AML-193 (cell line): ENCODE results near the gene BMX.

Experiments used
- DNase-seq, 2 experiments: peaks; one replicate each; lab custom pipeline; 2025; lab: John Stamatoyannopoulos, UW

Gene BMX

DNA sequence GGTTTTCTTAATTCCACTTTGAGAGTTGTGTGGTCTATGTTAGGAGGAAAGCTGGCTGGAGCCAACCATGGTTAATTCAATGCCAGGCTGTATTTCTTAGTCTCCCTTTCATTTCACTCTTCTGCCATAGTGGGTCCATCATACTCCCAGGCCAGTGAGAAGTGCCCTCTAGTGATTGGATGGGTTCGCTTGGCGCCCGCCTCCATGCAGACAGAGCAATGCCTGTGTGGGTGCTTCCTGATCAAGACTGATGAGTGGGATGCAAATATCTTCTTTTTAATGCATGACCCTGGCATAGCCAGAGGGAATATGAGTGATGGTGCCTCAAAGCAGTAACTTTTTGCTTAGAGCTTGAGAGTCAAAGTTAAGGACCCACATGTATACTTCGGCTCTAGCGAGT lies 6.4 kb downstream of the BMX start:
- DNase-seq = no peak

GRCh38 chrX:15509845-15510244 lies 9.2 kb downstream of the BMX start:
- no peak for DNase-seq

- no peak for DNase-seq
These were observed 11.0 kb downstream of the BMX start for GRCh38 chrX:15511563-15511962.

DNA sequence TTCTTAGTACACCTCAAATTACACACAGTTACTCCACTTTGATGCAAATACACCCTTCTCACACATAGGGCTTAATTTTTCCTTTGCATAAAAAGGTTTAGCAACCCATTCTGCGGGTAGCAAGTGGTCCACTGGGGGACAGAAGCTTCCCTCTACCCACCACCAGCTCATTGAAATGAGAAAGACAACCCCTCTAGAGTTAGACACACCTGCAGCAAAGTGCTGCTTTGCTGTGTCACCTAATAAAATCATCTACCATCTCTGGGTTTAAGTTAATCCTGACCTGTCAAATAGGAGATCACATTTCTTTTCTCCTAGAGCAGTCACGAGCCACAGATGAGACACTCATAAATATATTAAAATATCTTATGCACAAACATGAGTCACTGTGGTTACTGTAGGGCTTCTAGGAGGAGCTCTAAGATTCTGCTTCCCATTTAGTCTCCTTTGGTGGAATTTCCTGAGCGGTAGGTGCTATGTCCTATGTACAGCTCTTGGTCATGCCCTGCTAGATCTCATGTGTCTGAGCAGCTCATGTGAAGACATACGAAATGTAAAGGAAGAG lies 11.9 kb downstream of the BMX start:
- DNase-seq = no peak

- no peak for DNase-seq
These were observed 13.7 kb downstream of the BMX start for GRCh38 chrX:15514279-15514678.

- DNase-seq = no peak
These were observed 15.3 kb downstream of the BMX start for GRCh38 chrX:15515931-15516330.

DNA sequence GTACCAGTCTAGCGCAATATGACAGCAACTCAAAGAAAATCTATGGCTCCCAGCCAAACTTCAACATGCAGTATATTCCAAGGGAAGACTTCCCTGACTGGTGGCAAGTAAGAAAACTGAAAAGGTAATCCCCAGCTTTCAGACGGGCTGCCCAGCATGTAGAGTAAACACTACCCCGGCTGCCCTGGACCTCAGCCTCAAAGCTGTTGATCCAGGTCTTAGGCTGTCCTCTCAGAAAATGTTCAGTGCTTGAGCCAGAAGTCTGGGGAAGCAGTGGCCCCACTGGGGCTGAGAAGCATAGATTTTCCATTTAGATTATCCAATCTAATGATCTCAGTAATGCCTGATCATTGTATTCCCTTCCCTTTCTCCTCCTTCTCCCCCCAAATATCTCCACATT lies 21.9 kb downstream of the BMX start:
- no peak for DNase-seq

- DNase-seq = no peak
These were observed 22.5 kb downstream of the BMX start for GRCh38 chrX:15523088-15523487.

DNA sequence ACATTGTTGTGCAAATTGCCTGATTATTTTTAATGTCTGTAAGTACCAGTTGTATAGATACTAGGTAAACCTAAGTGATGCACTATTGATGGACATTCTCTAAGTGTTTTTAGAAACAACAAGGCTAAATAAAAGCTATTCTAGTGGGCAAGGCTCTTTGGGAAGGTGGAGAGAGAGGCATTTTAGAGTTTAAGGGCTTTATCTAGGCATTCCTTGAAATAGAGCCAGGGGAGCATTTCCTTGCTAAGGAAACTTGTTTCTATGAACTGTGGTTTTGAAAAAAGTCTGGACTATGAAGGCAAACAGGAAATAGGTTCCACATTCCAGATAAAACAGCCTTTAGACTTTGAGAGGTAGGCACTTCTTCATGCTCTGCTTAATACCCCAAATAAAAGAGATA lies 23.8 kb downstream of the BMX start:
- DNase-seq = no peak

- no peak for DNase-seq
These were observed 25.2 kb downstream of the BMX start for GRCh38 chrX:15525664-15526416.

DNA sequence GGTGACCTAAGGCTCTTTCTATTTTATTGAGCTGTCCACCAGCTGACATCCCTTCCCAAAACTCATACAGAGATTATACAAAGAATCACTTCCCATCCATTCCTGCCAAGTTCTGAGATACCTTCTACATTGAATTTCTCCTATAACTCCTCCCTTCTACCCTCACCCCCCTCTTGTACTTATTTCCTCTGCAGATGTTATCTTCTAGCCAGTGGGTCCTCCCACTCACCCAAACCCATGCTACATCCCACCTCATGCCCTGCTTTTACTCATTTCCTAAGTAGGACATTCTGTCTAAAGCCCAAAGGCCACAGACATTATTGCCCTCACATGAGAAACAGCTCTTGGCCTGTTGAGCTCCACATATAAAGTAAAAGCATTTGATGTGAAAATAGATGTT lies 28.6 kb downstream of the BMX start:
- DNase-seq = no peak

GRCh38 chrX:15530318-15530717 lies 29.7 kb downstream of the BMX start:
- no peak for DNase-seq

- peak; percentile 58 to 66 for DNase-seq
These were observed 46.1 kb downstream of the BMX start for GRCh38 chrX:15546745-15547144.

DNA sequence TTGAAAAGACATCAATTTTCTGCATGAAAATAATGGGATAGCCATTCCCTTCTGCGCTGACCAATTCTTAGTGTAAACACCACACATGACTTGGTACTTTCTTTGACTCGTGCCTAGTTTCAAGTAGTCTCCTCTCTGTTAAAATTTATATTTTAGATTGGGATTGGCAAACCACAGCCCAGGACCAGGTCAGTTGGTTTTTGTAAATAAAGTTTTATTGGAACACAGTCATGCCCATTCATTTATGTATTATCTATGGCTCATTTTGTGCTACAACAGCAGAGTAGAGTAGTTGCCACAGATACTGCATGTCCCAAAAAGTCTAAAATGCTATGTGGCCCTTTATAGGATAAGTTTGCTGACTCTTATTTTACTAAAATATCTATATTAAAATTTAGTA lies 46.7 kb downstream of the BMX start:
- no peak for DNase-seq

- DNase-seq = no peak
These were observed 48.8 kb downstream of the BMX start for GRCh38 chrX:15549189-15550012.

DNA sequence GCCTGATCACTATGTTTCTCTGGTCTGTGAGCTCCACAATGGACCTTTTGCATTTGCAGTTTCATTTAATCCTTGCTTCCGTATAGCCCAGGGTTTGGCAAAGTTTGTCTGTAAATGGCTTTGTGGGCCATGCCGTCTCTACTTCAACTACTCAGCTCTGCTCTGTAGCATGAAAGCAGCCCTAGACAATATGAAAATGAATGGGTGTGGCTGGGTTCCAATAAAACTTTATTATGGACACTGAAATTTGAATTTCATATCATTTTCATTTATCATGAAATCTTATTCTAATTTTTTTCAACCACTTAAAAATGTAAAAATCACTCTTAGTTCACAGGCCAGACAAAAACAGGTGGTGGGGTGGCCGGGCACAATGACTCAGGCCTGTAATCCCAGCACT lies 58.6 kb downstream of the BMX start:
- no peak for DNase-seq

DNA sequence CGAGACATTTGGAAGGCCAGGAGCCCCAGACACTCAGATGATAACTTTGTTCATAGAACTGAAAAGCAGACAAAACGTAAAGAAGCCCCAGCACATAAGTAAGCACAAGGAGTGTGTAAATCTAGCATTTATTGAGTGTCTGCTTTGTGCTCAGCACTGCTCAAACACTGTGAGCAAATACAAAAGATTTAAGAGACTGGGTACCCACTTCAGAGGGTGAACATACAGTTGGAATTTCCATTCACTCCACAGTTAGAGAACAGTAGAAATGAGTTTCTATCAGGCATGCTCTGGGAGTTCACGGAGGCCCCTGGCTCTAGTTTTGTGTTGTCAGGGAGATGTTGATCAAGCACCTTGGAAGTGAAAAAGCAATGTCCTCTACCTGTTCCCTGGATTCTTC lies 60.3 kb downstream of the BMX start:
- DNase-seq = no peak

GRCh38 chrX:15563056-15563455 lies 62.4 kb downstream of the BMX start:
- no peak for DNase-seq

DNA sequence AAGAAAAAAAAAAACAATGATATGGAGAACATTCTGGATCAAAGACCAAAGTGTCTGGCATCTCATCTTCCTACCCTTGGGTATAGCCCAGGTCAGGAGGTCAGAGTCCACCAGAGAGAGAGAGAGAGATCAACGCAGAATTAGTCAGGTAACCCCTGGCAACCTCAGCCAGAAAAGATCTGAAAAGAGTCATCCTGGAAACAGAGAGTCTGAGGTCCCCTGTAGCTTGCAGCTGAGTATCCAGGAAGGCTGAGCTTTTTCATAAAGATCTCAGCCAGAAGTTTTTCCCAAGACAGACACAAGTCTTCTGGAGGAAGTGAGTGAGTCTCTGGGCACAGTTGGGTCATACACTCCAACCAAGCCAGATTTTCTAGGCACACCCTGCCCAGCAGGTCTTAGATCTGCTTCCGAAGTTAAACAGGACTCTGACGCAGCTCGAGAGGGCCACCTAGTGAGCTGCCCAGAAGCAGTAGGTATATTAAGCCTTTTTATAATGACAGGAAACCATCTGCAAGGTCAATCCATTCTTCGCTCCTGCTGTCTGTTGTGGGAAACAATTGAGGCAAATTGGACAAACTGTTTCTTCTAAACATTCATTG lies 64.5 kb downstream of the BMX start:
- peak; percentile 26 to 38 for DNase-seq

DNA sequence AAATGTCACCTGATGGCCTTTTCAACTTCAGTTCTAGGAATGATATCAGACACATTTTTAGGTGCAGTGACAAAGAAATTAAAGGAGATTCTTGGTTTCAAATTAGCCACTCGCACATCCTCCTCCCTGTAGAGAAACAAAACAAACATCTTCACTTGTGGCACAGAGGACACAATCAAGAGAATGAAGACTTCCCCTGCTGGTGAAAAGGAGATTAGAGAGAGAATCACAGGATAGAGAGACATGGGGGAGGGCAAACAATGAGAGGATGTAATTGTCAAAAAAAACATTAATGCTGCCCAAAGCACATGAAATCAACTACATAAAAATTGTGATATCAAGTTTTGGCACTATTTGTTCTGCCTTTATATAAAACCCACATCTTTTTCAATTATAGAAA lies 65.6 kb downstream of the BMX start:
- no peak for DNase-seq

GRCh38 chrX:15567267-15567666 lies 66.7 kb downstream of the BMX start:
- no peak for DNase-seq

GRCh38 chrX:15567886-15568616 lies 67.4 kb downstream of the BMX start:
- DNase-seq = peak in 1 of 2 experiments; percentile 7
